Parathyroid adenoma (tissue), 2 donors: ENCODE results near the gene GIPR.

ENCODE experiments used
- H2AFZ ChIP-seq: fragments of 300-600 bp; sonication (generic); one replicate; pipeline ENCODE4 v1.7.0; 2017; ENCODE audit warnings: antibody characterized with exemption, mild to moderate bottlenecking
- H3K27ac ChIP-seq: fragments of 300-600 bp; sonication (generic); one replicate; pipeline ENCODE4 v1.7.0; 2017
- H3K27me3 ChIP-seq: fragments of 300-600 bp; sonication (generic); one replicate; pipeline ENCODE4 v1.7.0; 2017; ENCODE audit warnings: low read length; ENCODE audit not compliant: control insufficient read depth, insufficient read depth
- H3K36me3 ChIP-seq: fragments of 300-600 bp; sonication (generic); one replicate; pipeline ENCODE4 v1.7.0; 2017; ENCODE audit warnings: low read length; ENCODE audit not compliant: control insufficient read depth, insufficient read depth
- H3K4me1 ChIP-seq: fragments of 300-600 bp; sonication (generic); one replicate; pipeline ENCODE4 v1.7.0; 2017; ENCODE audit warnings: control low read depth
- H3K4me2 ChIP-seq: fragments of 300-600 bp; sonication (generic); one replicate; pipeline ENCODE4 v1.7.0; 2017; ENCODE audit warnings: low read length
- H3K4me3 ChIP-seq: fragments of 300-600 bp; sonication (generic); one replicate; pipeline ENCODE4 v1.7.0; 2017; ENCODE audit warnings: low read depth, low read length
- H3K79me2 ChIP-seq: fragments of 300-600 bp; sonication (generic); one replicate; pipeline ENCODE4 v1.7.0; 2017; ENCODE audit warnings: control low read depth
- H3K9ac ChIP-seq: fragments of 300-600 bp; sonication (generic); one replicate; pipeline ENCODE4 v1.7.0; 2017; ENCODE audit warnings: mild to moderate bottlenecking
- H3K9me3 ChIP-seq: fragments of 300-600 bp; sonication (generic); one replicate; pipeline ENCODE4 v1.7.0; 2017; ENCODE audit warnings: low read length; ENCODE audit not compliant: control insufficient read depth
- CTCF ChIP-seq: fragments of 300-600 bp; sonication (generic); IDR thresholded peaks from one replicate; pipeline ENCODE4 v1.7.0; 2017; ENCODE audit warnings: antibody characterized with exemption, mild to moderate bottlenecking
- donor health status: primary hyperparathyroidism.

Gene GIPR

GRCh38 chr19:45637890-45638667 is 29.9 kb upstream of the GIPR start:
- Histone ChIP-seq H3K27me3 (no peaks in the 10 kb centered on the region), H3K27ac (peak overlapping the region; percentile 89), H3K4me3 (peak overlapping the region; percentile 84), H3K9ac (no peak overlapping the region), H3K36me3 (no peaks in the 10 kb centered on the region), H3K4me2 (peak overlapping the region; percentile 95), H2AFZ (peak overlapping the region; percentile 93), H3K79me2 (peaks cover 5% of the 10 kb centered on the region), H3K4me1 (peaks cover 41% of the 10 kb centered on the region), H3K9me3 (no peaks in the 10 kb centered on the region)
- TF ChIP-seq CTCF, result no peak

- Histone ChIP-seq H3K27ac (peak within 1 kb of the TSS; percentile 89), H3K4me1 (peaks cover 42% of the 10 kb centered on the region), H3K4me2 (peak within 1 kb of the TSS; percentile 95), H3K9ac (peak within 1 kb of the TSS; percentile 43), H3K27me3 (no peaks in the 10 kb centered on the region), H3K4me3 (peak within 1 kb of the TSS; percentile 84), H3K36me3 (no peaks in the 10 kb centered on the region), H3K9me3 (no peaks in the 10 kb centered on the region), H3K79me2 (peaks cover 3% of the 10 kb centered on the region), H2AFZ (peak within 1 kb of the TSS; percentile 93)
- no peak for TF ChIP-seq CTCF
These were observed 28.9 kb upstream of the GIPR start, which contains the start of gene EML2 for GRCh38 chr19:45638930-45639729. TSS of gene EML2 (minus strand) at chr19:45639397. CDS start at chr19:45639376, 21 bp downstream.

GRCh38 chr19:45640849-45641273 is 27.2 kb upstream of the GIPR start:
- Histone ChIP-seq H3K4me3 (no peak overlapping the region), H3K27ac (peak overlapping the region; percentile 65)

GRCh38 chr19:45641274-45642105 is 26.5 kb upstream of the GIPR start:
- Histone ChIP-seq H3K4me3 (peak overlapping the region; percentile 38), H3K36me3 (no peaks in the 10 kb centered on the region), H3K27me3 (no peaks in the 10 kb centered on the region), H3K4me1 (peaks cover 28% of the 10 kb centered on the region), H2AFZ (peak overlapping the region; percentile 87), H3K79me2 (no peaks in the 10 kb centered on the region), H3K4me2 (peak overlapping the region; percentile 75), H3K9ac (no peak overlapping the region), H3K27ac (peak overlapping the region; percentile 65), H3K9me3 (no peaks in the 10 kb centered on the region)
- TF ChIP-seq CTCF, result no peak

More at GRCh38 chr19:45640849-45641273, 27.2 kb upstream of the GIPR start:
- no peak overlapping the region for H3K9ac ChIP-seq
- no peaks in the 10 kb centered on the region for H3K27me3 ChIP-seq
- peaks cover 34% of the 10 kb centered on the region for H3K4me1 ChIP-seq
- no peaks in the 10 kb centered on the region for H3K79me2 ChIP-seq
- no peak for TF ChIP-seq CTCF
- peak overlapping the region; percentile 75 for H3K4me2 ChIP-seq
- H2AFZ ChIP-seq, result no peak overlapping the region
- no peaks in the 10 kb centered on the region for H3K9me3 ChIP-seq
- no peaks in the 10 kb centered on the region for H3K36me3 ChIP-seq
